ENCODE data around the gene PBX4.

DNA sequence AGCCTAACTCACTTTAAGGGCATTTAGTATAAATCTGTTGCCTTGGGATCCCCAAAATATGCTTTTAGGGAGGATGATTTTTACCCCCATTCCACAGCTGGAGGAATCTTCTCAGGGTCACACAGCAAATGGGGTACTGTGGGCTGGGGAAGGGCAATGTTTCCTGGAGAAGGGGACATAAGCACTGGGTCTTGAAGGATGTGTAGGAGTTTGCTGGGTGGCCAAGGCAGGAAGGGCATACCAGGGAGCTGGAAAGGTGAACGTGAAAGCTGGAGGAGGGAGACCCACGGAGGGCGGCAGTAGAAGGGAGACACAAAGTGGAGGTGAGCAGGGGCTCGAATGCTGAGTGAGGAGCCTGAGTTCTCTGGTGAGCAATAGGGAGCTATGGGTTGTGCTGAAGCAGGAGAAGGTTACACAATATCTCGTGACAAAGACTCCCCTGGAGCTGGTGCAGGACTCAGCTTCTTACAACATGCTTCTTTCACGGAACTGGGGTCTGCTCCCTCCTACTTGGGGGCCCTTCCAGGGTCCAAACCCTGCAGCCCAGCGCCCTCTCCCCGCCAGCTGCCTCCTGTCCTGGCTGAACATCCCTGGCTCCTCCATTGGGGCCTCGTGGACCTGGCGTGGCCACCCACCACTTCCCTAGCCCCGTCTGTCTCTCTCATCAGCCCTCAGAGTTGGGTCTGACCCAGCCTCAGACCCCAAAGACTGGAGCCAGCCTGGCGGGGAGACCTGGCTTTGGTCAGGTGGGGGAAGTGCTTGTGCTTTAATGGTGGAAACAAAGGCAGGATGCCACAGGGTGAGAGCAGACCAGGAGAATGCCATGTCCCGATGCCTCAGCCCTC lies 69.3 kb downstream of the PBX4 start:
- TF ChIP-seq YY1 (IDR thresholded peaks at IDR 0.05; ENCODE audit: insufficient read depth, insufficient read length): no peak
- no peak for TF ChIP-seq SUZ12 (IDR thresholded peaks at IDR 0.05; ENCODE audit: extremely low read depth, insufficient read depth, insufficient read length)
- no peak for TF ChIP-seq ZNF274 (IDR thresholded peaks at IDR 0.05; ENCODE audit: low read depth, low read length)

Data from NT2/D1 (cell line).